Osteoblast (primary cell): ENCODE results near the gene ZNF554. TPM values are rescaled to one million over a fixed set of nuclear protein-coding genes. Genes with fewer than 3 reads are reported as not detected.
A peak's percentile ranks its signal among the peaks of the same experiment; 100 is the strongest.

Source experiments
- DNase-seq: peaks from one replicate; pipeline ENCODE4 v3.0.0; 2011; ENCODE audit warnings: low spot score, mixed read lengths; ENCODE audit not compliant: insufficient read length; ENCODE audit errors: missing footprints
- H2AFZ ChIP-seq: 2 replicates; pipeline ENCODE4 v1.6.0; 2011; ENCODE audit warnings: mild to moderate bottlenecking, low read length
- H3K27ac ChIP-seq: 2 replicates; pipeline ENCODE4 v1.5.1; 2011; ENCODE audit warnings: mild to moderate bottlenecking, low read depth, low read length, moderate library complexity
- H3K27me3 ChIP-seq: 2 replicates; pipeline ENCODE4 v1.6.0; 2012; ENCODE audit warnings: mild to moderate bottlenecking, control low read depth, inconsistent platforms, low read length, moderate library complexity; ENCODE audit not compliant: insufficient read depth
- H3K36me3 ChIP-seq: 2 replicates; pipeline ENCODE4 v1.5.1; 2011; ENCODE audit warnings: mild to moderate bottlenecking, low read length, control low read depth, moderate library complexity; ENCODE audit not compliant: insufficient read depth
- H3K4me1 ChIP-seq: 2 replicates; pipeline ENCODE4 v1.5.1; 2011; ENCODE audit warnings: mild to moderate bottlenecking, low read length, control low read depth, moderate library complexity; ENCODE audit not compliant: insufficient read depth
- H3K4me2 ChIP-seq: 2 replicates; pipeline ENCODE4 v1.6.0; 2011; ENCODE audit warnings: mild to moderate bottlenecking, low read length; ENCODE audit not compliant: insufficient read depth
- H3K4me3 ChIP-seq: fragments of 200-600 bp; sonication (generic); 3 replicates; pipeline ENCODE4 v1.5.1; 2012; ENCODE audit warnings: mild to moderate bottlenecking, low read length, inconsistent platforms; ENCODE audit not compliant: insufficient read depth
- H3K79me2 ChIP-seq: 2 replicates; pipeline ENCODE4 v1.6.0; 2012; ENCODE audit warnings: mild to moderate bottlenecking, low read length, control low read depth, inconsistent platforms; ENCODE audit not compliant: insufficient read depth
- H3K9me3 ChIP-seq: 2 replicates; pipeline ENCODE4 v1.5.1; 2011; ENCODE audit warnings: low read depth, low read length, control low read depth
- H4K20me1 ChIP-seq: 2 replicates; pipeline ENCODE4 v1.6.0; 2012; ENCODE audit warnings: mild to moderate bottlenecking, low read length, control low read depth; ENCODE audit not compliant: insufficient read depth
- total RNA-seq: library from RNA; depleted of rRNA; stranded (reverse); fragments of >200 nt; gene quantifications from 2 replicates; pipeline ENCODE4 v1.2.3, GENCODE V29; 2012
- TF ChIP-seq, protein P1 (sequence below): IDR thresholded peaks from 2 replicates; pipeline ENCODE4 v1.5.1; 2011; ENCODE audit warnings: mild to moderate bottlenecking, low read depth, low read length, moderate library complexity; ENCODE audit errors: extremely low read depth

ZNF554 gene
- total RNA-seq, 1 donor = 5.8 TPM

DNA sequence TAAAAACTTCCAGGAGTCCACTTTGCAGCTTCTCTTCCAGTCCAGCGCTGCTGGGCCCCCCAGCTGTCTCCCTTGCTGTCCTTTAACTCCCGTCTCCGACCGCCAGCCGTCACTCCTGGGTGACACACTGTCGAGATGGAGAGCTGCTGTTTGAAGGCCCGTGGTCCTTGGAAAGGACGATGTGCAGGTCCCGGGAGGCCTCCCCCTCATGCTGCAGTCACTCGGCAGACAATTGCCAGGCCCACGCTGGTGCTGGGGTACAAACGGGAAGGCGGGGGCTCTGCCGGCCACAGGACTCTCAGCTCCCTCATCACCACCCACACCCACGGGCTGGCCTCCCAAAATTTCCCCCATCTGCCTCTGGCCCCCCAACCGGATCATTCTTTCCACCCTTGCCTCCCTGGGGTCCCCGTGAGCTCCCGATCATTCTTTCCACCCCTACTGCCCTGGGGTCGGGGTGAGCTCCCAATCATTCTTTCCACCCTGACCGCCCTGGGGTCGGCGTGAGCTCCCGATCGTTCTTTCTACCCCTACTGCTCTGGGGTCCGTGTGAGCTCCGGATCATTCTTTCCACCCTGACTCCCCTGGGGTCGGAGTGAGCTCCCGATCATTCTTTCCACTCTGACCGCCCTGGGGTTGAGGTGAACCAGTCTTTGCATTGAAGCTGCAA, 16.0 kb upstream of the ZNF554 start:
- Histone ChIP-seq H3K4me3 (no peak overlapping the region), H2AFZ (no peak overlapping the region), H3K36me3 (peaks cover 21% of the 10 kb centered on the region), H3K4me1 (no peaks in the 10 kb centered on the region), H3K9me3 (no peaks in the 10 kb centered on the region), H3K79me2 (no peaks in the 10 kb centered on the region), H3K27ac (no peak overlapping the region), H4K20me1 (peaks cover 1% of the 10 kb centered on the region), H3K4me2 (no peak overlapping the region), H3K27me3 (no peaks in the 10 kb centered on the region)
- peak; percentile 86 for DNase-seq
- TF ChIP-seq, protein P1, sequence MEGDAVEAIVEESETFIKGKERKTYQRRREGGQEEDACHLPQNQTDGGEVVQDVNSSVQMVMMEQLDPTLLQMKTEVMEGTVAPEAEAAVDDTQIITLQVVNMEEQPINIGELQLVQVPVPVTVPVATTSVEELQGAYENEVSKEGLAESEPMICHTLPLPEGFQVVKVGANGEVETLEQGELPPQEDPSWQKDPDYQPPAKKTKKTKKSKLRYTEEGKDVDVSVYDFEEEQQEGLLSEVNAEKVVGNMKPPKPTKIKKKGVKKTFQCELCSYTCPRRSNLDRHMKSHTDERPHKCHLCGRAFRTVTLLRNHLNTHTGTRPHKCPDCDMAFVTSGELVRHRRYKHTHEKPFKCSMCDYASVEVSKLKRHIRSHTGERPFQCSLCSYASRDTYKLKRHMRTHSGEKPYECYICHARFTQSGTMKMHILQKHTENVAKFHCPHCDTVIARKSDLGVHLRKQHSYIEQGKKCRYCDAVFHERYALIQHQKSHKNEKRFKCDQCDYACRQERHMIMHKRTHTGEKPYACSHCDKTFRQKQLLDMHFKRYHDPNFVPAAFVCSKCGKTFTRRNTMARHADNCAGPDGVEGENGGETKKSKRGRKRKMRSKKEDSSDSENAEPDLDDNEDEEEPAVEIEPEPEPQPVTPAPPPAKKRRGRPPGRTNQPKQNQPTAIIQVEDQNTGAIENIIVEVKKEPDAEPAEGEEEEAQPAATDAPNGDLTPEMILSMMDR = no peak

DNA sequence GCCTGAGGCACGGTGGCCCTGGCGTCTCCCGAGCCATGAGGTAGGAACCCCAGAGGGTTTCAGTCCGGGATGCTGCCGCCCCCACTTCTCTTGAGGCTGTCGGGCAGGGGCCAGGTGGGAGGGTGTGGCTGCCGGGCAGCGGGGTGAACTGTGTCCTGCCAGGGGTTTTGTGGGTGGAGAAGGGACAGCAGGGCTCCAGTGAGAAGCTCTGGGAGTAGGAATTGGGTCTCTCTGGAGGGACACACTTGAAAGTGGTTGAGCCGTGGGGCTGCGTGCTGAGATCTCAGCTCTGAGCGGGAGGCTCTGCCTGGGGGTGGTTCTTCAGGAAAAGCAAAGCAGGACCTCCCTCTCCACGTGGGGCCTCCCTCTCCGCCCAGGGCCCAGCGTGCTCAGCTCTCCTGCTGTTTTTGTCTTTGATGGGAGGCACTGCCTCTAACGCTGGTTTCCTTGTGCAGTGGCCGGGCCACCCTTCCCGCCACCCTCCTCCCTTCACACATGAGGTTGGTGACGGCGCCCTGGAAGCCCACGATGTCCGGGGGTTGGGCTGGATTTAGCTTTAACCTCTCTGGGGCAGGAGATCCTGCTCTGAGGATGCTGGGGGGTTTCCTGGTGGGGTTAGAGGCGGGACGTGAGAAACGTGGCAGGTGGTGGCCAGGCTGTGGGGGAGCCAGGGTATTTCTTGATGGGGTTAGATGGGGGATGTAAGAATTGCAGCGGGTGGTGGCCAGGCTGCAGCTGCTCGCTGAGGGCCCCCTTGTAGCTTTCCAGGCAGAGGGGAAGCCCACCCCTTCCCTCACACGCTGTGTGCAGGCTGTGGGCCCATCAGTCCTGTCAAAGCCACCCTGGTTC, 15.3 kb upstream of the ZNF554 start:
- peak; percentile 85 for DNase-seq
- Histone ChIP-seq H3K9me3 (no peaks in the 10 kb centered on the region), H3K4me3 (no peak overlapping the region), H3K27me3 (no peaks in the 10 kb centered on the region), H4K20me1 (no peaks in the 10 kb centered on the region), H3K27ac (no peak overlapping the region), H3K4me2 (no peak overlapping the region), H3K4me1 (no peaks in the 10 kb centered on the region), H3K79me2 (no peaks in the 10 kb centered on the region), H3K36me3 (peaks cover 23% of the 10 kb centered on the region), H2AFZ (no peak overlapping the region)
- TF ChIP-seq, protein P1 = no peak

DNA sequence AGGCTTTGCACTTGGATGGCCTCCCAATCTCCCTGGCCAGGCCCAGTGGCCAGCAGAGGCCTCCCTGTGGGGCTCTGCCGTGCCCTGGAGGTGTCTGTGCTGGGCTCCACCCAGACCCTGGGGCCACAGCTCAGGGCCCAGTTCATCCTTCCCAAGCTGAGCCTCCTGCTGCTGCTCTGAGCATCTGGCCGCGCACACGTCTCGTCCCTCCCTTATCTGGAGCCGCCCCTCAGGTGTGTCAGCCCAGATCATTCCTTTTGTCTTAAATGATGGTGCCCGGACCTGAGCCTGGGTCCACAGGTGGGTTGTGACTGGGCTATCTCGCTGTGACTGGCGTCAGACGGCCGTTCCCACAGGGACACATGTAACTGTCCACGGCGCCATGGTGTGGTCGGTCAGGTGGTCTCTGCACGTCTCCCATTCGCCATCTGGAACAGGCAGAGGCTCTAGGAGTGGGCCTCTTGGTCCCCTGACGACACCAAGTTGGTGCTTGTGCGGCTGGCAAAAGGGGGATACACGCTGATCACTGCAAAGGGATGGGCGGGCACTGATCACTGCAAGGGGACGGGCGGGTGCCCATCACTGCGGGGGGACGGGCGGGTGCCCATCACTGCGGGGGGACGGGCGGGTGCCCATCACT, 14.3 kb upstream of the ZNF554 start:
- Histone ChIP-seq H3K27me3 (no peaks in the 10 kb centered on the region), H3K36me3 (peaks cover 26% of the 10 kb centered on the region), H3K4me1 (no peaks in the 10 kb centered on the region), H4K20me1 (no peaks in the 10 kb centered on the region), H3K79me2 (no peaks in the 10 kb centered on the region), H3K4me2 (no peak overlapping the region), H3K27ac (no peak overlapping the region), H2AFZ (no peak overlapping the region), H3K4me3 (no peak overlapping the region), H3K9me3 (no peaks in the 10 kb centered on the region)
- peak; percentile 86 for DNase-seq
- TF ChIP-seq, protein P1 = no peak
